Measurements from ENCODE around the gene ULK1. TPM values are rescaled to one million over a fixed set of nuclear protein-coding genes. Genes with fewer than 3 reads are reported as not detected.
"Not testable (repeated sequence)": the region's sequence is repeated elsewhere in the genome, so short reads cannot be mapped to it uniquely, and the experiment has no call there.

Gene ULK1
- total RNA-seq, 1 donor from 2014 or later: 49.8 TPM

- ATAC-seq (ENCODE audit: poor library complexity); DNase-seq; intact Hi-C loops (cut with DNase I): not testable (repeated sequence)
Observed at GRCh38 chr12:131878436-131878835, 16.0 kb upstream of the ULK1 start.

GRCh38 chr12:131882804-131883520, 11.5 kb upstream of the ULK1 start:
- ATAC-seq (ENCODE audit: poor library complexity) (peak; percentile 55), DNase-seq (peak; percentile 40)
- intact Hi-C loops (cut with DNase I): no loop called here

GRCh38 chr12:131883521-131883900, 10.9 kb upstream of the ULK1 start:
- DNase-seq (peak; percentile 32), ATAC-seq (ENCODE audit: poor library complexity) (no peak)
- intact Hi-C loops (cut with DNase I): no loop called here

- intact Hi-C loops (cut with DNase I); ATAC-seq (ENCODE audit: poor library complexity); DNase-seq: not testable (repeated sequence)
Observed at GRCh38 chr12:131885076-131885475, 9.3 kb upstream of the ULK1 start.

GRCh38 chr12:131885543-131886057, 8.8 kb upstream of the ULK1 start:
- DNase-seq (peak; percentile 3), ATAC-seq (ENCODE audit: poor library complexity) (no peak)
- intact Hi-C loops (cut with DNase I): no loop called here

DNA sequence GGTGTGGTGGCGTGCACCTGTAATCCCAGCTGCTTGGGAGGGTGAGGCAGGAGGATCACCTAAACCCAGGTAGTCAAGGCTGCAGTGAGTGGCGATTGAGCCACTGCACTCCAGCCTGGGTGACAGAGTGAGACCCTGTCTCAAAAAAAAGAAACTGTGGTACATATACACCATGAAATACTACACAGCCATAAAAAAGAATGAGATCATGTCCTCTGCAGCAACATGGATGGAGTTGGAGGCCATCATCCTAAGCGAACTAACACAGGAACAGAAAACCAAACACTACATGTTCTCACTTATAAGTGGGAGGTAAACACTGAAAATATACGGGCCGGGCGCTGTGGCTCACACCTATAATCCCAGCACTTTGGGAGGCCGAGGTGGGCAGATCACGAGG, 2.7 kb upstream of the ULK1 start:
- intact Hi-C loops (cut with DNase I): not testable (repeated sequence)

DNA sequence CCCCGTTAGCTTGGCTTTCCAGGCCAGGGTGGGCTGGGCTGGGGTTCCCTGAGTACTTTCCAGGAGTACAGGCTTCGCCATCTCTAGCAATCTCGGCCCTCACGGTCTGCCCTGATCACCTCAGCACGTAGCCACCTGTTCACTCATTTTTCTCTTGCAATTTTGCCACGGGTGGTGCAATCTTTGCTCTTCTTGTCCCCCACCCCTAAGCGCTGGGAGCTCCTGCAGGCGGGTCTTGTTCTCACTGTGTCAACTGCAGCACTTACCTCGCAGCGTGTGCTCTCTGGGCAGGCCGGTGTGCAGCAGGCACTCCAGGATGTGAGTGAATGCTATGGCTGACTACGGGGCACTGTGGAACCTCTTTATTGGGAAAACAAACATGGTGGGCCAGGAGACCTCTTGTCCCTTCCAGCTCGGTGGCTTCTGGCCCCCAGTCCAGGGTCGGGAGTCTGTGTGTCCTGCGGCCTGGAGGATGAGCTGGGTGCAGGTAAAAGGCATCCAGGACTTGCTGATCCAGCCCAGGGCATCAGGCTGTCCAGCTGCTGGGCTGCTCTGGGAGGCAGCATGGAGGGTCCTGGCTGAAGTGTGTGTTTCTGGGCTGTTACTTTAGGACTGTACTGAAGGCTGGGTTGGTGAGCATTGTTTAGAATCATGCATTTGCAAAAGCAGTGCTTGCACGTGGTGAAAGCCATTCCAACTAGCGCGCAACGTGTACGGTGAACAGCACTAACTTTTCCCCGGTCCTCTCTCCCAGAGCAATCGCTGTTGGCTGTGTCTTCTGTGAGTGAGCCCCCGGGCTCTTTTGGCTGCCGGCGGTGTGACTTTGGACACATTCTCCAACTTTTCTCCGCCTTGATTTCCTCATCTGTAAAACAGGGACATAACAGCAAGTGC, 1.5 kb upstream of the ULK1 start:
- DNase-seq (peak; percentile 37), ATAC-seq (ENCODE audit: poor library complexity) (no peak)
- intact Hi-C loops (cut with DNase I): no loop called here

More for the DNA sequence above, 2.7 kb upstream of the ULK1 start:
- DNase-seq: peak; percentile 21
- not testable (repeated sequence) for ATAC-seq (ENCODE audit: poor library complexity)

DNA sequence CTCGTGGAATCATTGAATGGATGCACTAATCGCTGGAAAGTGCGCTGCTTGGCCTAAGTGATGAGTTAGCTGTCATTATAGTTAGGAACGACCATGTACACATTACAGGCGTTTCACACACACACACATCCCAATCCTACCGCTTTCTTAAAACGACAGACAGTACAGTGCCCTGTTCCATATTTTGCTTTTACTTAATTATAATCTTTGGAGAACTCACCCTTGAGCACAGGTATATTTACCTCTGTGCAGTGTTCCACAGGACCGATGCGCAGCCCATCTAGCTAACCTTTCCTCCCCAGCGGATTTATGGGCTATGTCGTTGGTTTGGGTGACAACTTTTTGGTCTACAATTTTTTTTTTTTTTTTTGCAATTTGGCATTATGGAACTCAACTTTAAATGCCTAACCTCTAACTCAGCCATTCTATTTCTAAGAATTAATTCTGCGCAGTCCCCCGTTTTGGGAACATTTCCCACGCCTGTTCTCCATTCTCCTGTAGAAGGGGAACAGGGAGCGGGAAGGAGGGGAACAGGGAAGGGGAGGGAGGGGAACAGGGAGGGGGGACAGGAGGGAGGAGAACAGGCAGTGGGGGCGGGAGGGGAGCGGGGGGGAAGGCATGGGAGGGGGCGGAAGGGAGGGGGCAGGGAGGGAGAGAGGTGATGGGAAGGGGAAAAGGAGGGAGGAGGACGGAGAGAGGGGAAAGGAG, 663 bp upstream of the ULK1 start:
- DNase-seq: no peak
- peak; percentile 2 for ATAC-seq (ENCODE audit: poor library complexity)
- intact Hi-C loops (cut with DNase I): no loop called here

DNA sequence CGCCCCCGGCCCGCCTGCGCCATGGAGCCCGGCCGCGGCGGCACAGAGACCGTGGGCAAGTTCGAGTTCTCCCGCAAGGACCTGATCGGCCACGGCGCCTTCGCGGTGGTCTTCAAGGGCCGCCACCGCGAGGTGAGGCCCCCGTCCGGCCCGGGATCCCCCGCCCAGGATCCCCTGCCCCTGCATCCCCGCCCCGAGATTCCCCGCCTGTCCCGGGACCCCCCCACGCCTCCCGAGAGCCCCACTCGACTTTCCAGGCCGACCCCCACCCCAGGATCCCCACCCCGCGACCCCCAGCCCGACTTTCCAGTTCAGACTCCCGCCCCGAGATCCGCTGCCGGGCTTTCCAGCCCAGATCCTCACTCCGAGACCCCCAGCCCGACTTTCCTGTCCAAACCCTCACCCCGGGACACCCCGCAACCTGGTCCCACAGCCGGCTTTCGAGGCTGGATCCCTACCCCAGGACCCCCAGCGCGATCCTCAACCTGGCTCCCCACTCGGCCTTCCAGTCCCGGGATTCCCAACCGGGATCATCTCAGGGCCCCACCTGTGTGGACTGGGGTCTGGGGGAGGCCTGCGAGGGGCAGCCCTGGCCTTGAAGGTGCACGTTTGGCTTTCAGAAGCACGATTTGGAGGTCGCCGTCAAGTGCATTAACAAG, 688 bp downstream of the ULK1 start:
- intact Hi-C loops (cut with DNase I): no loop called here
- DNase-seq (peak; percentile 47), ATAC-seq (ENCODE audit: poor library complexity) (no peak)

GRCh38 chr12:131895640-131896079, 1.2 kb downstream of the ULK1 start:
- ATAC-seq (ENCODE audit: poor library complexity): no peak
- DNase-seq: no peak
- intact Hi-C loops (cut with DNase I): no loop called here

DNA sequence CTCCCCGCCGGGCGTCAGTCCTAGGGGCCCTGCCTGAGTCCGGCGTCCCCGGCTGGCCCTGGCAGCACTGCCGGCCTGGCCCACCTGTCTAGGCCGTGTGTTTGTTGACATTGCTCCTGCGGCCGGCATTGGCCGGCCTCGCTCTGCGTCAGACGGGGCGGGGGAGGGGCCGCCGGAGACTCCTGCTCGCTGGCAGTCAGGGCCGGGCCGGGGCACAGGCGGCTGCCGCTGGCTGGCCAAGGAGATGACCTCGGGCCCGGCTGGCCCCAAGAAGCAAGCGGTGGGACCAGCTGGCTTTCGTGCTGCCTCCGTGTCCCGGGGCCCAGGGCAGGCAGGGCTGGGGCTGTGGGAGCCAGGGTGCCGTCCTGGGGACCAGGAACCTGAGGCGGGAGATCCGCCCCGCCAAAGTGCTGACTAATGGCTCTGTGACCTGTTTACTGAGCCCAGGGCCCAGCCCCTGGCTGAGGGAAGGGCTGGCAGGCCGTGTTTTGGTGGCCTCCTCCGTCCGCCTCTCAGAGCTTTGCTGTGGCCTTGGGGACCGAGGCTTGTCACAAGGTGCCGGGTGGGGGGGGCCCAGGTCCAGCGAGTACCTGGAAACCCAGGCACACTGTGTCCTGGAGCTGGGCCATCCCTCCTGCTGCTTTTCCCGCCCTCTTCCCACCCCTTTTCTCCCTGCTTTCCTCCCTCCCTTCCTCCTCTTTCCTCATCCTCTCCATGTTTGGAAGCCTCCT, 1.8 kb downstream of the ULK1 start:
- ATAC-seq (ENCODE audit: poor library complexity): peak; percentile 90
- peak; percentile 95 for DNase-seq
- intact Hi-C loops (cut with DNase I): no loop called here

GRCh38 chr12:131896811-131897270, 2.4 kb downstream of the ULK1 start:
- intact Hi-C loops (cut with DNase I): no loop called here
- ATAC-seq (ENCODE audit: poor library complexity): no peak
- DNase-seq: peak; percentile 94

DNA sequence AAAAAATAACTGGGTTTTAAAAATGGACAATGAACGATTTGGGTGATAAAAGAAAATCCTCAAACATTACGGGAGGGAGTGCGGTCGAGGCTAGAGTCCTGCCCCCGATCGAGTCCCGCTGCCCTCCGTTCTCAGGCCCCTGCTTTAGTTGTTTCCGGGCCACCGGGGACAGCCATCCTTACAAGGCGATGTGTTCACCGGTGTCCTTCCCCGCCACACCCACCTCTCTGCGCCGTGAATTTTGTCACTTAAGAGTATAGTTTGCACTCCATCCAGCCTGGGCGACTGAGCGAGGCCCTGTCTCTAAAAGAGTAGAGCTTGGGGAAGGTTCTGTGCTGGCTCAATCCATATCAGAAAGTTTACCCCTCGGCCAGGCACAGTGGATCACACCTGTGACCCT, 2.9 kb downstream of the ULK1 start:
- DNase-seq (peak; percentile 40), ATAC-seq (ENCODE audit: poor library complexity) (no peak)
- intact Hi-C loops (cut with DNase I): no loop called here

DNA sequence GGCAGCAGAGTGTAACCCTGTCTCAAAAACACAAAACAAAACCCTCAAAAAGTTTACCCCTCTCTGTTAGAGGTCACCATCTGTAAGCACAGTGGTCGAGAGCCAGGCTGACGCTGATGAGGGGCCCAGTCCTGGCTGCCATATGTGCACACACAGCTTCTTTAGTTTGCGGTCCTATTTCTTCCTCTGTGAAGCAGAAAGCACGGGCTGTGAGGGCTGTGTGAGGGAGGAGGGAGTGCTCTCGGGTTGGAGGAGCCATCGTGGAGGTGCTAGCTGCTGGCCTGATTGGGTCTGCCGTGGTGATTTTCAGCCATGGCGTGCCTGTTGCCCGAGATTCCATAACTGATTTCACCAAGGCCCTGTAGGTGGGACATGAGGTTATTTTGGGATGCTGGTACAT, 3.5 kb downstream of the ULK1 start:
- ATAC-seq (ENCODE audit: poor library complexity) (no peak), DNase-seq (peak; percentile 24)
- intact Hi-C loops (cut with DNase I): no loop called here

DNA sequence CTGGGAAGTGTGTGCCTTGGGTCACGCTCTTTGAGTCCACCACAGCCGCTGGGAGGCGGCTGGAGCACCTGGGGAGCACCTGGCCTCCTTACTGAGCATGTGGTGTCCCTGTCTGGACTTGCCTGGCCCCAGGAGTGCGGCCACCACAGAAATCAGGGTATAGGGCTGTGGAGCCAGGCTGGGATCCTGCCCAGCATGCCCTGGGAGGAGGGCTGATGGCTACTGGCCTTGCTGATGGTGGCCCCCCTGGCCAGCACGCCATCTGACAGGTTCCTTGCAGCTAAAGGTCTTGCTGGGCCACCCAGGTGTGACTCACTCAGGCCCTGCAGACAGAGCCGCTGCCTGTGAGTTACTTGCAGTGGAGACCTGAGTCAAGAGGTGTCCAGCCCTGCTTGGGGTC, 6.0 kb downstream of the ULK1 start:
- DNase-seq (peak; percentile 32), ATAC-seq (ENCODE audit: poor library complexity) (no peak)
- intact Hi-C loops (cut with DNase I): no loop called here

DNA sequence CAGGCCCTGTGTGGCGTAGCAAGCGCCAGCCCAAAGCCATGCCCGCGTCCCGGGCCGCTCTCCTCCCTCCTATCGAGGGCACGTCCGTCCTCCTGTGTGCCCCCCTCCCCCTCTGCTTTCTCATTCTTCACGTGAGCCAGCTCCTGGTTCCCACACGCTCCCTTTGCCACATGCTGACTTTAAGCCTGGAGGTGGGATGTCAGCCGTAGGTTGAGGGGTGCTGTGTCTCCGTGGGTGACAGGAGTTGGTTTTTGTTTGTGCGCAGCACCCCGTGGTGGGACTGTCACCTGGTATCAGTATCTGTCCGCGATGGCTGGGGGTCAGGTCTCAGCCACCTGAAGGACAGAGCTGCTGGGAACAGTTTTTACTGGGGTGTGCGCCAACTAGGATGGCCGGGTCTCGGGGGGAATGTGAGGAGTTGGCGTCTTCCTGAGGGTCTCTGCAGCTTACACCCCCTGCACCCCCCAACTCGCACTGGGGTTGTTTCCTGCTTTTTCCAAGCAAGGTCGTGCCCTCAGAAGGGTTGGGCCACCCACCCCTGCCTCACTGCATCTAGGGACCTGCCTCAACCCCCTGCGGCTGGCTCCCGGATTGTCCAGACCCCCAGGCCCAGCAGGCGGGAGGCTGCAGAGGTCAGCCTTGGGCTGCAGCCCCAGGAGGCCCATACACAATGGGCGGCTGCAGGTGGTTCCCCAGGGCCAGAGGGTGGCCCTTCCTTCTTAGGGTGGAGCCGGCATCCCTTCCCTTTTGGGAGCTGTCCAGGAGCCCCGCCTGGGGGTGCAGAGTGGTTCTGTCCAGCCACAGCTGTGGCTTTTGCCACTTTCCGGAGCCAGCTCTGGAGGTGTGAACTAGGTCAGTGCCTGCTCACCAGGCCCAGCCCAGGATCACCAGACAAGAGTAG, 7.3 kb downstream of the ULK1 start:
- intact Hi-C loops (cut with DNase I): no loop called here
- ATAC-seq (ENCODE audit: poor library complexity) (peak; percentile 73), DNase-seq (peak; percentile 79)

Measured in Right ventricle myocardium superior (tissue), 1 donor.